OCI-LY3 (cell line): ENCODE data around the gene BTBD9.

Experiments
- H2AFZ ChIP-seq: fragments of 200-600, 300-600 bp; shearing (Covaris generic); 2 replicates; pipeline ENCODE4 v1.6.0; 2014; ENCODE audit warnings: antibody characterized with exemption, low read depth, low read length
- H3K27ac ChIP-seq: fragments of 200-600, 300-600 bp; sonication (generic); 2 replicates; pipeline ENCODE4 v1.5.1; 2014; ENCODE audit warnings: mild to moderate bottlenecking, low read length, moderate library complexity, mixed read lengths
- H3K27me3 ChIP-seq: fragments of 200-600, 300-600 bp; sonication (generic); 2 replicates; pipeline ENCODE4 v1.6.1; 2014; ENCODE audit warnings: low read depth, low read length, mixed read lengths
- H3K36me3 ChIP-seq: fragments of 200-600, 300-600 bp; sonication (generic); replicated peaks from 2 replicates; pipeline ENCODE3; 2014; ENCODE audit warnings: low read depth, low read length, mixed read lengths
- H3K4me1 ChIP-seq: fragments of 300-600, 200-600 bp; sonication (generic); 2 replicates; pipeline ENCODE4 v1.6.1; 2014; ENCODE audit warnings: low read length, mixed read lengths
- H3K4me2 ChIP-seq: fragments of 200-600, 300-600 bp; sonication (generic); 2 replicates; pipeline ENCODE4 v1.6.1; 2014; ENCODE audit warnings: low read length, mixed read lengths
- H3K4me3 ChIP-seq: fragments of 300-600, 200-600 bp; sonication (generic); 2 replicates; pipeline ENCODE4 v1.5.1; 2014; ENCODE audit warnings: antibody characterized with exemption, mild to moderate bottlenecking, low read length, moderate library complexity
- H3K79me2 ChIP-seq: fragments of 300-600, 200-600 bp; shearing (Covaris generic); 2 replicates; pipeline ENCODE4 v1.6.1; 2014; ENCODE audit warnings: mild to moderate bottlenecking, low read length, mixed read lengths
- H3K9ac ChIP-seq: fragments of 300-600, 200-600 bp; shearing (Covaris generic); 2 replicates; pipeline ENCODE4 v1.6.0; 2014; ENCODE audit warnings: mild to moderate bottlenecking, low read length, moderate library complexity
- H3K9me3 ChIP-seq: fragments of 200-600, 300-600 bp; shearing (Covaris generic); 2 replicates; pipeline ENCODE4 v1.6.1; 2014; ENCODE audit warnings: low read length, mixed read lengths; ENCODE audit not compliant: insufficient read depth
- H4K20me1 ChIP-seq: fragments of 200-600, 300-600 bp; sonication (generic); 2 replicates; pipeline ENCODE4 v1.6.1; 2016; ENCODE audit warnings: low read length, mixed read lengths; ENCODE audit not compliant: insufficient read depth
- EZH2phosphoT487 ChIP-seq: fragments of 200-600 bp; shearing (Covaris generic); IDR thresholded peaks from 2 replicates; pipeline ENCODE4 v1.6.1; 2018; ENCODE audit warnings: antibody characterized with exemption, mixed run types, low read depth
- TF ChIP-seq, protein P1 (sequence below): fragments of 200-600, 300-600 bp; sonication (generic); IDR thresholded peaks from 2 replicates; pipeline ENCODE4 v1.5.1; 2014; ENCODE audit warnings: antibody characterized with exemption, low read length, low read depth

BTBD9 gene

DNA sequence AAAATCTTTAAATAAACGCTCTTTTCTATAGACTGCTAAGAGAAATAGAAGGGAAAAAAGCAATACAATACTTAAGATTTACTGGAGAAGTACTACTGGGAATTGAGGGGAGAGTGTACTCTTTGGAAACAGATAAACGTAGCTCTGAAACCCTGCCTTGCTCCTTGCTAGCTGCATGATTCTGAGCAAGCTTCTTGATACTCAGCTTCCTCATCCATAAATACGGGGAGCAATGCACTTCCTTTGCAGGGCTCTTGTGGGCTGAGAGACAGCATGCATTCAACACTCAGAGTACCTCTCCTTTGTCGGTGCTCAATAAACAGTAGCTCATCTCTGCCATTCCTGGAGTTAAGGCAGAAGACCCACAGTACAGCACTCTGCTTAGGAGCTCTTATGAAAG, 159.7 kb downstream of the BTBD9 start:
- Histone ChIP-seq H3K36me3 (peaks cover 2% of the 10 kb centered on the region), H2AFZ (no peak overlapping the region), H3K27me3 (no peaks in the 10 kb centered on the region), H3K27ac (no peak overlapping the region), H3K4me3 (no peak overlapping the region), H3K4me1 (peaks cover 37% of the 10 kb centered on the region), H3K4me2 (no peak overlapping the region), H3K9me3 (0 out of 2 replicates have a peak, but pooled peaks cover under 1% of the 10 kb centered on the region), H3K79me2 (no peaks in the 10 kb centered on the region), H3K9ac (no peak overlapping the region), H4K20me1 (no peaks in the 10 kb centered on the region)
- TF ChIP-seq EZH2phosphoT487 = no peak
- TF ChIP-seq, protein P1, sequence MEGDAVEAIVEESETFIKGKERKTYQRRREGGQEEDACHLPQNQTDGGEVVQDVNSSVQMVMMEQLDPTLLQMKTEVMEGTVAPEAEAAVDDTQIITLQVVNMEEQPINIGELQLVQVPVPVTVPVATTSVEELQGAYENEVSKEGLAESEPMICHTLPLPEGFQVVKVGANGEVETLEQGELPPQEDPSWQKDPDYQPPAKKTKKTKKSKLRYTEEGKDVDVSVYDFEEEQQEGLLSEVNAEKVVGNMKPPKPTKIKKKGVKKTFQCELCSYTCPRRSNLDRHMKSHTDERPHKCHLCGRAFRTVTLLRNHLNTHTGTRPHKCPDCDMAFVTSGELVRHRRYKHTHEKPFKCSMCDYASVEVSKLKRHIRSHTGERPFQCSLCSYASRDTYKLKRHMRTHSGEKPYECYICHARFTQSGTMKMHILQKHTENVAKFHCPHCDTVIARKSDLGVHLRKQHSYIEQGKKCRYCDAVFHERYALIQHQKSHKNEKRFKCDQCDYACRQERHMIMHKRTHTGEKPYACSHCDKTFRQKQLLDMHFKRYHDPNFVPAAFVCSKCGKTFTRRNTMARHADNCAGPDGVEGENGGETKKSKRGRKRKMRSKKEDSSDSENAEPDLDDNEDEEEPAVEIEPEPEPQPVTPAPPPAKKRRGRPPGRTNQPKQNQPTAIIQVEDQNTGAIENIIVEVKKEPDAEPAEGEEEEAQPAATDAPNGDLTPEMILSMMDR = no peak

DNA sequence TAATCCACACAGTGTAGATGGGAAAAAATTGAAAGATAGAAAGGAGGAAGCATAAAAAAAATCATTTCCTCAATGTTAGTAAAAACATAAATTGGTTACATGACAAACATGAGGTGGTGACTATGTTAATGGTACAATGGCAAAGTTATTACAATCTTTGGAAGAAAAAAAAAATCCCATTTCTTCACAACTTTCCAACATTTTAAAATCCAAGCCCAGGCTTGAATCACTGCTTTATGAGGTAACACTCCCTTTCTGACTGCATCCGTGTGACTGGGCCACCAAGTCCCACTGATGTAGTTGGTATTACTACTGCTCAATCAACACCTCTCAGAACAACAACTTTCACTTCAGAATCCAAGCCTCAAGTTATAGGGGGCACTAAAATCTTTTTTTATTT, 160.4 kb downstream of the BTBD9 start:
- Histone ChIP-seq H3K9me3 (no peaks in the 10 kb centered on the region), H3K4me3 (no peak overlapping the region), H3K27ac (no peak overlapping the region), H3K4me2 (no peak overlapping the region), H3K36me3 (no peaks in the 10 kb centered on the region), H3K79me2 (no peaks in the 10 kb centered on the region), H4K20me1 (no peaks in the 10 kb centered on the region), H3K27me3 (no peaks in the 10 kb centered on the region), H3K4me1 (peaks cover 30% of the 10 kb centered on the region), H2AFZ (no peak overlapping the region), H3K9ac (no peak overlapping the region)
- no peak for TF ChIP-seq EZH2phosphoT487
- TF ChIP-seq, protein P1 = no peak

DNA sequence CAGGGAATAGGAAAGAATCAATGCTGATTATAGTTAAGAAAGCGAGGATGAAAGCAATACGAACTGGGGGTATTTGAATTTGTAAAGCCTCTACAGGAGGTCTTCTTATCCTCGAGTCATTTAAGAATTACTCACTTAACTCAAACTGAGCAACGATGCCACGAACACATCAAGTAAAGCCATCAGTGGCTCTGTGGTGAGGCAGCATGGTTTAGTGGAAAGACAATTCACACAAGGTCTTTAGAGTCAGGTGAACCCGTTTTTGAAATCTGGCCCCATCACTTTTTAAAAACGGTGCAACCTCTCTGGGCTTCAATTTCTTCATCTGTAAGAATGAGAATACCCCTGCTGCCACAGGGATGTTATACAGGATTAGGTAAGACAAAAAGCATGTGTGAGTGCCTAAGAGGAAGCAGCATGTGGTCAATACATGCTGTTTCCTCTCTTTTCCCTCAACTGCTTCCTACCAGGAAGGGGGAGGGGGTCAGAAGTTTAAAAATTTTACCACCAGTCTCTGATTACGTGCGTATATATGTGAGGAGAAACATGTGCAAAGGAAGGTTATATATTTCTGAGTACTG, 162.0 kb downstream of the BTBD9 start:
- Histone ChIP-seq H3K4me3 (no peak overlapping the region), H3K36me3 (no peaks in the 10 kb centered on the region), H3K9me3 (no peaks in the 10 kb centered on the region), H4K20me1 (no peaks in the 10 kb centered on the region), H3K27me3 (no peaks in the 10 kb centered on the region), H2AFZ (no peak overlapping the region), H3K4me2 (no peak overlapping the region), H3K4me1 (peaks cover 14% of the 10 kb centered on the region), H3K27ac (no peak overlapping the region), H3K79me2 (no peaks in the 10 kb centered on the region), H3K9ac (no peak overlapping the region)
- TF ChIP-seq EZH2phosphoT487 = no peak
- TF ChIP-seq, protein P1 = no peak

DNA sequence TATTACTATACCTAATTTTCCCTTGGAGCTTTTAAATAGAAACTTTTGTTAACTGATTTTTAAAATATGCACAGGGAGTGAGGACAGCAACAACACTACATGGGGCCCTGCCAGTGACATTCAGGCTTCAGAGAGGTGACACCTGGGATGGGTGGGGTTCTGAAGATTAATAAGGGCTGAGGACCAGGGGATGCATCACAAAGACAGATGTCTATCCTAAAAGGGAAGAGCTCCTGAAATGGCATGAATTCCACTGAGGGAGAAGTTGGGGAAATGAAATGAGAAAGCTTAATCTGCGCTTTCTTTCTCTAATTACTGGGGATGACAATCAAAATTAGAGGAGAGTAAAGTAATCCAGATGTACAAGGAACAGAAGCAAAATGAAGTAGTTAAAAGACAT, 162.8 kb downstream of the BTBD9 start:
- Histone ChIP-seq H3K9ac (no peak overlapping the region), H3K36me3 (no peaks in the 10 kb centered on the region), H3K4me1 (peaks cover 5% of the 10 kb centered on the region), H3K4me2 (no peak overlapping the region), H2AFZ (no peak overlapping the region), H3K27ac (no peak overlapping the region), H4K20me1 (no peaks in the 10 kb centered on the region), H3K27me3 (no peaks in the 10 kb centered on the region), H3K4me3 (no peak overlapping the region), H3K9me3 (no peaks in the 10 kb centered on the region), H3K79me2 (no peaks in the 10 kb centered on the region)
- TF ChIP-seq, protein P1 = no peak
- TF ChIP-seq EZH2phosphoT487 = no peak
